HG03280 (cell line): Measurements from ENCODE around the gene NR5A1.

ENCODE experiments used
- ATAC-seq: cut with Tn5 transposase; IDR thresholded peaks from one replicate; pipeline ENCODE4 v1.9.1; 2021; ENCODE audit warnings: mild to moderate bottlenecking, moderate library complexity; ENCODE audit not compliant: unreplicated experiment

NR5A1 gene

GRCh38 chr9:124500028-124500795 is 7.0 kb downstream of the NR5A1 start:
- ATAC-seq, result no peak

- no peak for ATAC-seq
Observed at GRCh38 chr9:124499216-124499615, 8.0 kb downstream of the NR5A1 start.

GRCh38 chr9:124498499-124499146 is 8.6 kb downstream of the NR5A1 start:
- no peak for ATAC-seq

GRCh38 chr9:124498040-124498439 is 9.2 kb downstream of the NR5A1 start:
- no peak for ATAC-seq

GRCh38 chr9:124497441-124497840 is 9.8 kb downstream of the NR5A1 start:
- ATAC-seq, result no peak

GRCh38 chr9:124496463-124496862 is 10.7 kb downstream of the NR5A1 start:
- no peak for ATAC-seq

- ATAC-seq, result no peak
Observed at GRCh38 chr9:124496075-124496449, 11.1 kb downstream of the NR5A1 start.

GRCh38 chr9:124495126-124496074 is 11.8 kb downstream of the NR5A1 start:
- ATAC-seq, result no peak

GRCh38 chr9:124493794-124494479 is 13.3 kb downstream of the NR5A1 start:
- peak; percentile 63 for ATAC-seq

- no peak for ATAC-seq
Observed at GRCh38 chr9:124493218-124493617, 14.0 kb downstream of the NR5A1 start.

- no peak for ATAC-seq
Observed at GRCh38 chr9:124492818-124493217, 14.4 kb downstream of the NR5A1 start.

- no peak for ATAC-seq
Observed at GRCh38 chr9:124491049-124491975, 15.9 kb downstream of the NR5A1 start.

GRCh38 chr9:124490004-124490403 is 17.2 kb downstream of the NR5A1 start:
- ATAC-seq, result no peak

GRCh38 chr9:124489222-124489621 is 18.0 kb downstream of the NR5A1 start:
- ATAC-seq, result no peak

- no peak for ATAC-seq
Observed at GRCh38 chr9:124488641-124489210, 18.5 kb downstream of the NR5A1 start.

GRCh38 chr9:124487260-124488182 is 19.7 kb downstream of the NR5A1 start:
- no peak for ATAC-seq

- ATAC-seq, result no peak
Observed at GRCh38 chr9:124486778-124487259, 20.4 kb downstream of the NR5A1 start.

- no peak for ATAC-seq
Observed at GRCh38 chr9:124485936-124486335, 21.3 kb downstream of the NR5A1 start.
